SK-N-SH (cell line): ENCODE data around the gene ZNF688. TPM values are rescaled to one million over a fixed set of nuclear protein-coding genes. Genes with fewer than 3 reads are reported as not detected.

Experiments
- CTCF ChIA-PET: fragments of 300-600, 350-600 bp; formaldehyde crosslinking; extraction: SDS; loops from one replicate; lab custom pipeline; 2021; lab: Yijun Ruan, JAX
- POLR2A ChIA-PET: fragments of 350-600 bp; sonication (Branson Sonifier 250); formaldehyde crosslinking; extraction: SDS; loops from one replicate; lab custom pipeline; 2020; ENCODE audit warnings: antibody characterized with exemption, inconsistent platforms; lab: Yijun Ruan, JAX
- DNase-seq: peaks from one replicate; pipeline ENCODE4 v3.0.0; 2012
- H2AFZ ChIP-seq: fragments of 200-600 bp; sonication (generic); 2 replicates; pipeline ENCODE4 v1.8.1; 2016; ENCODE audit warnings: antibody characterized with exemption, mild to moderate bottlenecking, low read depth
- H3F3A ChIP-seq: fragments of 200-600 bp; sonication (generic); replicated peaks from 2 replicates; pipeline ENCODE3; 2016; ENCODE audit warnings: antibody characterized with exemption, mild to moderate bottlenecking; ENCODE audit not compliant: insufficient read depth
- H3K27ac ChIP-seq, 2 experiments: fragments of 200-500 bp in 1 of 2; fragments of 200-600 bp in 1 of 2; sonication (Bioruptor generic) in 1 of 2; sonication (generic), shearing (Covaris generic) in 1 of 2; 2 replicates each; pipeline versions ENCODE4 v1.5.1 to v1.6.1; 2014 to 2016; ENCODE audit warnings: low read depth in 2 of 2, inconsistent platforms in 1 of 2, low read length in 1 of 2, mild to moderate bottlenecking in 1 of 2, mixed read lengths in 1 of 2
- H3K27me3 ChIP-seq: fragments of 200-600 bp; sonication (generic), shearing (Covaris generic); 2 replicates; pipeline ENCODE4 v1.6.1; 2016; ENCODE audit warnings: mixed run types; ENCODE audit not compliant: insufficient read depth
- H3K36me3 ChIP-seq, 2 experiments: fragments of 200-500 bp in 1 of 2; fragments of 200-600 bp in 1 of 2; sonication (Bioruptor generic) in 1 of 2; sonication (generic) in 1 of 2; replicated peaks in 1 of 2; 2 replicates each; pipeline versions ENCODE3 to v1.5.1; 2014 to 2016; ENCODE audit warnings: low read length in 1 of 2, mild to moderate bottlenecking in 1 of 2; ENCODE audit not compliant: insufficient read depth in 2 of 2, control insufficient read depth in 1 of 2
- H3K4me1 ChIP-seq, 2 experiments: fragments of 200-500 bp in 1 of 2; fragments of 200-600 bp in 1 of 2; sonication (Bioruptor generic) in 1 of 2; sonication (generic), shearing (Covaris generic) in 1 of 2; 2 replicates each; pipeline versions ENCODE4 v1.5.1 to v1.6.1; 2014 to 2016; ENCODE audit warnings: low read depth in 1 of 2, low read length in 1 of 2, mixed run types in 1 of 2; ENCODE audit not compliant: insufficient read depth in 2 of 2, control insufficient read depth in 1 of 2
- H3K4me2 ChIP-seq: fragments of 200-600 bp; sonication (generic), shearing (Covaris generic); 2 replicates; pipeline ENCODE4 v1.6.1; 2017; ENCODE audit warnings: mixed run types
- H3K4me3 ChIP-seq, 2 experiments: fragments of 200-500 bp in 1 of 2; fragments of 200-600 bp in 1 of 2; sonication (Bioruptor generic) in 1 of 2; sonication (generic), shearing (Covaris generic) in 1 of 2; 2 replicates each; pipeline versions ENCODE4 v1.5.1 to v1.8.1; 2014 to 2016; ENCODE audit warnings: low read depth in 2 of 2, inconsistent platforms in 1 of 2, low read length in 1 of 2, mild to moderate bottlenecking in 1 of 2, mixed read lengths in 1 of 2, moderate library complexity in 1 of 2
- H3K79me2 ChIP-seq: fragments of 200-600 bp; sonication (generic); 2 replicates; pipeline ENCODE4 v1.8.1; 2017; ENCODE audit warnings: mild to moderate bottlenecking; ENCODE audit not compliant: insufficient read depth
- H3K9ac ChIP-seq: fragments of 200-600 bp; sonication (generic); 2 replicates; pipeline ENCODE4 v1.6.1; 2017; ENCODE audit warnings: mixed run types
- H3K9me2 ChIP-seq: fragments of 200-600 bp; sonication (generic); 2 replicates; pipeline ENCODE4 v1.6.1; 2017; ENCODE audit warnings: mixed run types
- H3K9me3 ChIP-seq: fragments of 200-600 bp; sonication (generic); 2 replicates; pipeline ENCODE4 v1.6.1; 2017; ENCODE audit warnings: mixed run types, mild to moderate bottlenecking, moderate library complexity
- H4K20me1 ChIP-seq: fragments of 200-600 bp; sonication (generic); 2 replicates; pipeline ENCODE4 v1.6.1; 2017; ENCODE audit warnings: mild to moderate bottlenecking, mixed run types; ENCODE audit not compliant: insufficient read depth
- FOSL2 ChIP-seq: IDR thresholded peaks from 2 replicates; pipeline ENCODE4 v1.4.0; 2012; ENCODE audit warnings: low read depth, mild to moderate bottlenecking, moderate library complexity, borderline replicate concordance
- MEF2A ChIP-seq: IDR thresholded peaks from 2 replicates; pipeline ENCODE4 v1.4.0; 2012; ENCODE audit warnings: low read depth, borderline replicate concordance
- NFIC ChIP-seq: IDR thresholded peaks from 2 replicates; pipeline ENCODE4 v1.4.0; 2012; ENCODE audit warnings: borderline replicate concordance
- RXRA ChIP-seq: IDR thresholded peaks from 2 replicates; pipeline ENCODE4 v1.4.0; 2012; ENCODE audit warnings: low read depth, mild to moderate bottlenecking, borderline replicate concordance
- SMC3 ChIP-seq: IDR thresholded peaks from 2 replicates; pipeline ENCODE4 v1.6.1; 2012; ENCODE audit warnings: low read depth, low read length, improper control_type of control experiment
- TAF1 ChIP-seq: IDR thresholded peaks from 2 replicates; pipeline ENCODE4 v1.6.1; 2012; ENCODE audit warnings: low read depth, mild to moderate bottlenecking, low read length, moderate library complexity, borderline replicate concordance
- TEAD4 ChIP-seq: IDR thresholded peaks from 2 replicates; pipeline ENCODE4 v1.4.0; 2012; ENCODE audit warnings: mild to moderate bottlenecking, borderline replicate concordance; ENCODE audit not compliant: insufficient read depth
- YY1 ChIP-seq: IDR thresholded peaks from 2 replicates; pipeline ENCODE4 v1.4.0; 2012; ENCODE audit warnings: low read depth, mild to moderate bottlenecking
- WGBS: methylation state at CpG from one replicate; pipeline ENCODE4 v1.1.6; 2017; ENCODE audit warnings: low lambda C conversion rate; 5-methylcytosine and 5-hydroxymethylcytosine counted together
- polyA plus RNA-seq, 3 experiments: library from polyadenylated mRNA; depleted of rRNA; stranded (reverse); fragments of >200 nt; gene quantifications; 2 replicates each; pipeline ENCODE4 v1.2.3, GENCODE V29; 2012

The ZNF688 gene
- polyA plus RNA-seq, 1 of the 3 experiments (the other 2 are of a cell fraction) = 13.4 TPM

DNA sequence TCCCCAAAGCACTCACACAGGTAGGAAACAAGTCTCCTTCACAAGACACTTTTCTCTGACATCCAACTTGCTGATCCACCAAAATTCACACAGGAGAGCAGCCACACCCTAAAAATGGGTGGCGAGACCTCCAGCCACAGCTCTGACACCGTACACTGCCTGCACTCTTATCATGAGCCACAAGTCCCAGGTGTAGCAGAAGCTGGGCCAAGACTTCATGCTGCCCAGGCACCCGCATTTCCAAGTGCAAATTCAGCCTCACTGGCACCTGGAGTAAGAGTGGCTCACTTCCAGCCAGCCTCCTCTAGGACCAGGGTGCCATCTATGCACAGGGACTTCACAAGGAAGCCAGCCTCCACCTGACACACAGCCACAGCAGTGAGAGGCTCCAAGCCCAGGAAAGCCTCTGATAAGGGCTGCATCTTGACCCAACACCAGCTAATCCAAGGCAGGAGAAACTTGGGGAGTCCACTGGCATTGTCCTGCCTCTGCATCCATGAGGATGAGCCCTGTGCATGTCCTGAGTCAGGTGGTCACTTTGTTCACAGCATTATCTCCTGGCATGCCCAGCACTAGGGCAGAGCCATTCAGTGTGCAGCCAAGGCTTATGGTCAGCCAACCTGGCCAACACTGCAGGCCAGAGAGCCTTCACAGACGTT, 42.6 kb downstream of the ZNF688 start:
- Histone ChIP-seq H3K9me2 (no peaks in the 10 kb centered on the region), H3K4me3 (no peak overlapping the region), H3K36me3 (peaks cover 10 to 19% of the 10 kb centered on the region in 2 experiments), H3K27me3 (no peaks in the 10 kb centered on the region), H3K4me1 (peaks cover 6 to 21% of the 10 kb centered on the region in 2 experiments; a peak in 3 of 4 replicates), H3K9me3 (no peaks in the 10 kb centered on the region), H3K4me2 (no peak overlapping the region), H3F3A (peaks cover 4% of the 10 kb centered on the region), H4K20me1 (no peaks in the 10 kb centered on the region), H3K27ac (no peak overlapping the region), H2AFZ (no peak overlapping the region), H3K9ac (no peak overlapping the region), H3K79me2 (peaks cover 4% of the 10 kb centered on the region; the same call in 1 of the 2 replicates)
- POLR2A ChIA-PET = interaction anchor here (0.6 to 1.1 kb wide), 2 partner anchors 80 to 99 kb away, joined by 3 read pairs; partner anchors contain the start of gene DCTPP1
- 83% methylated on average over 4 of the region's 4 CpGs for WGBS
- CTCF ChIA-PET = interaction anchor here (1.0 to 2.5 kb wide), 3 partner anchors 79 to 100 kb away, joined by 3 to 15 read pairs (median 9); partner anchors contain the start of gene DCTPP1
- no peak for DNase-seq
- no peak for TF ChIP-seq NFIC
- TF ChIP-seq TAF1 = no peak
- no peak for TF ChIP-seq MEF2A
- no peak for TF ChIP-seq RXRA
- no peak for TF ChIP-seq TEAD4
- no peak for TF ChIP-seq FOSL2

DNA sequence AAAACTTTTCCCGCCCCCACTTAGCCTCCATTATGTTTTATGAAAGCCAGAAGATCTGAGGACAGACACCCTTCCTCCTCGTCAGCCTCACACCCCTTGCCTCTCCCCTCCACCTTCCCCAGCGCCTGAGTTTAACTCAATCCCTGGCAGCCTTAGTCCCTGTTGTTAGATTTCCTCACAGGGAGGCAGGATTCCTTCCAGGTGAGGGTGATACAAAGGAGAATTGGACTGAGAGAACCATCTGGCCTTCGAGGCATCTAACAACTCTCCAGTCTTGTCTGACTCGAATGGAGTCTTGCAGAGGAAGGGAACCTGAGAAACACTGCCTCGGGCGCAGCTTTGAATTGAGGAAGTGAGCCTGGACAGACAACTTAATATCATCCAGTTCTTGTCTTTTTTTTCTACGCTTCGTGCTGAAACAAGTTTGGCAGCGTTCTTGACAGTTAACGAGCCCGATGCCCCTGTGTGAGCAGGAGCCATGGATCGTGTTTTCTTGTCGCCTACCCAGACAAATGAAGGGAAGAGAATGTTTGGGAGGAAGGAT, 43.8 kb downstream of the ZNF688 start:
- no peak for DNase-seq
- Histone ChIP-seq H3K4me1 (peaks cover 6 to 11% of the 10 kb centered on the region in 2 experiments; a peak in 3 of 4 replicates), H3K9ac (peak overlapping the region; percentile 65), H3K9me3 (no peaks in the 10 kb centered on the region), H2AFZ (peak overlapping the region; percentile 82), H3K27ac (peak overlapping the region; percentile 69 to 96), H3K36me3 (peaks cover 10 to 18% of the 10 kb centered on the region in 2 experiments), H4K20me1 (no peaks in the 10 kb centered on the region), H3F3A (peaks cover 4% of the 10 kb centered on the region), H3K79me2 (no peaks in the 10 kb centered on the region), H3K9me2 (no peaks in the 10 kb centered on the region), H3K4me2 (peak overlapping the region; percentile 94), H3K4me3 (peak overlapping the region; percentile 80), H3K27me3 (no peaks in the 10 kb centered on the region)
- ChIA-PET POLR2A (interaction anchor here (0.7 to 1.6 kb wide), 7 partner anchors 8 to 131 kb away, joined by 3 to 6 read pairs (median 3); partner anchors contain the start of genes DCTPP1, FBRS, PRR14 and SEPHS2), CTCF (interaction anchor here (0.8 to 2.5 kb wide), 8 partner anchors 8 to 98 kb away, joined by 3 to 15 read pairs (median 4); partner anchors contain the start of genes DCTPP1, ZNF688 and ZNF764)
- 51% methylated on average over 14 of the region's 14 CpGs for WGBS
- TF ChIP-seq YY1 (0 out of 2 replicates have a peak, but pooled peaks have one; percentile 40), SMC3 (no peak)
